Adrenal gland (tissue), 12 donors: ENCODE measurements around the gene SH2D2A. TPM values are rescaled to one million over a fixed set of nuclear protein-coding genes. Genes with fewer than 3 reads are reported as not detected.

Experiments used
- DNase-seq, 7 donors: peaks; one replicate each; pipeline ENCODE4 v3.0.0-alpha.2; 2019 to 2020
- H3K27ac ChIP-seq, 5 donors: fragments of 200-600 bp; sonication (generic) in 4 of 5; 1 replicate in 3 of 5; 2 replicates in 2 of 5; pipeline versions ENCODE4 v1.5.1 to v1.8.0; 2016 to 2020; ENCODE audit warnings: mild to moderate bottlenecking in 1 of 5
- H3K27me3 ChIP-seq: fragments of 200-600 bp; 2 replicates; pipeline ENCODE4 v1.8.0; 2021
- H3K36me3 ChIP-seq, 2 donors: fragments of 200-600 bp; replicated peaks in 1 of 2; 1 replicate in 1 of 2; 2 replicates in 1 of 2; pipeline versions ENCODE4 v1.5.1 to v1.8.0; 2018 to 2022
- H3K4me1 ChIP-seq, 2 donors: fragments of 200-600 bp; replicated peaks in 1 of 2; 1 replicate in 1 of 2; 2 replicates in 1 of 2; pipeline versions ENCODE4 v1.5.1 to v1.8.0; 2018 to 2021
- H3K4me3 ChIP-seq, 4 donors: fragments of 200-600 bp; sonication (generic) in 3 of 4; one replicate each; pipeline ENCODE4 v1.5.1; 2016 to 2018
- H3K9me3 ChIP-seq, 3 donors: fragments of 200-600 bp; sonication (generic) in 1 of 3; replicated peaks in 1 of 3; 1 replicate in 2 of 3; 2 replicates in 1 of 3; pipeline versions ENCODE4 v1.5.1 to v1.8.0; 2016 to 2021
- POLR2A ChIP-seq, 2 donors: fragments of 450-650 bp; IDR thresholded peaks; one replicate each; pipeline ENCODE4 v1.6.1; 2017; ENCODE audit warnings: antibody characterized with exemption in 2 of 2, mild to moderate bottlenecking in 2 of 2, moderate library complexity in 1 of 2
- WGBS, 4 donors: extraction: QIAGEN DNeasy Blood & Tissue Kit in 2 of 4; methylation state at CpG; one replicate each; pipeline versions ENCODE4 v1.1.5 to v1.1.7; 2013 to 2017; 5-methylcytosine and 5-hydroxymethylcytosine counted together
- intact Hi-C, 2 donors: fragments of 100-400 bp; cut with DNase I; formaldehyde crosslinking; loops; one replicate each; pipeline versions ENCODE4 v1.14.1 to v1.15.0; 2022 to 2023
- polyA plus RNA-seq, 3 donors: library from polyadenylated mRNA; stranded (reverse); fragments of 200-250 nt in 2 of 3; fragments of 350-450 nt in 1 of 3; fragmentation: Illumina TruSeq in 1 of 3; extraction: RNeasy Lipid Tissue Mini Kit (QIAGEN cat#74804) in 1 of 3; gene quantifications; one replicate each; pipeline ENCODE4 v1.2.3, GENCODE V29; 2013 to 2014
- total RNA-seq, 9 donors: library from RNA; depleted of rRNA in 4 of 9; stranded (reverse); fragments of >200 nt in 4 of 9; fragments of 120-200 nt in 1 of 9; fragmentation: NEBNext Ultra II Directional in 1 of 9; extraction: Animal tissue kit (Norgen Biotek cat#: 25700) in 1 of 9; gene quantifications; one replicate each; pipeline versions ENCODE4 v1.1.0 to v1.2.4, GENCODE V29; 2013 to 2023
- TF ChIP-seq, protein P1 (sequence below), 6 experiments: fragments of 450-650 bp in 4 of 6; fragments of 200-600 bp in 2 of 6; sonication (generic) in 1 of 6; IDR thresholded peaks; 1 replicate in 5 of 6; 2 replicates in 1 of 6; pipeline versions ENCODE4 v1.5.1 to v1.8.0; 2016 to 2021; ENCODE audit warnings: antibody characterized with exemption in 6 of 6, mild to moderate bottlenecking in 2 of 6, moderate library complexity in 1 of 6
- donor health status: healthy with polysubstance abuse.
- donor health status: Bipolar disorder and iron deficiency.
- donor health status: DM: yes; HTN: yes; CAD: no.
- donor health status: DM: no; HTN: no; CAD: no.
- donor health status: DM: no; HTN: no; CAD: no.
- donor health status: DM: yes; HTN: yes; CAD: no.

Gene SH2D2A
- total and polyA plus RNA-seq, 12 donors = 0.11 to 4.8 (median 2.1) TPM; not detected in 1

DNA sequence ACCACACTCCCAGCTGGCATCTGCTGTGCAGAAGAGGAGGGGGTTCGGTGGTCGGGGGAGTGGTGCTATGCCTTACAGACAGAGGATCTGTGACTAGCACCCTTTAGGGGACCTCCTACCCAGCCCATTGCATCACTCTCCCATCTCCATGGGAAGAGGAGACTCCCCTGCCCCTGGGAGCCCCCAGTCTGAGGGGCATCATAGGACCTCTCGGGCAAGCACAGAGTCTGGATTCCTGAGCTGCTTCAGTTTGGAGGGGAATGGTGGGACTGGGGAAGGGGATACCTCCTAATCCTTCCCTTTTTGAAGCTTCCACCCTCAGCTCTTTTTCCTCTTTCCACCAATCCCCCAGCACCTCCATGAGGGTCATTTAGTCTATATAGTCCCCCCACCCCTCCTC, 40.9 kb upstream of the SH2D2A start:
- intact Hi-C loops = no loop called here
- no peaks in the 10 kb centered on the region for H3K36me3 ChIP-seq
- H3K4me1 ChIP-seq = peaks cover 14 to 31% of the 10 kb centered on the region in 2 donors
- H3K4me3 ChIP-seq = no peak overlapping the region
- no peaks in the 10 kb centered on the region for H3K9me3 ChIP-seq
- H3K27ac ChIP-seq = no peak overlapping the region
- DNase-seq = no peak
- peaks cover 34% of the 10 kb centered on the region for H3K27me3 ChIP-seq
- WGBS, 4 donors = 38 to 57% (median 53%) methylated on average over 2 to 3 of the region's 3 CpGs
- no peak for TF ChIP-seq POLR2A (IDR thresholded peaks at IDR 0.05)
- TF ChIP-seq, protein P1, sequence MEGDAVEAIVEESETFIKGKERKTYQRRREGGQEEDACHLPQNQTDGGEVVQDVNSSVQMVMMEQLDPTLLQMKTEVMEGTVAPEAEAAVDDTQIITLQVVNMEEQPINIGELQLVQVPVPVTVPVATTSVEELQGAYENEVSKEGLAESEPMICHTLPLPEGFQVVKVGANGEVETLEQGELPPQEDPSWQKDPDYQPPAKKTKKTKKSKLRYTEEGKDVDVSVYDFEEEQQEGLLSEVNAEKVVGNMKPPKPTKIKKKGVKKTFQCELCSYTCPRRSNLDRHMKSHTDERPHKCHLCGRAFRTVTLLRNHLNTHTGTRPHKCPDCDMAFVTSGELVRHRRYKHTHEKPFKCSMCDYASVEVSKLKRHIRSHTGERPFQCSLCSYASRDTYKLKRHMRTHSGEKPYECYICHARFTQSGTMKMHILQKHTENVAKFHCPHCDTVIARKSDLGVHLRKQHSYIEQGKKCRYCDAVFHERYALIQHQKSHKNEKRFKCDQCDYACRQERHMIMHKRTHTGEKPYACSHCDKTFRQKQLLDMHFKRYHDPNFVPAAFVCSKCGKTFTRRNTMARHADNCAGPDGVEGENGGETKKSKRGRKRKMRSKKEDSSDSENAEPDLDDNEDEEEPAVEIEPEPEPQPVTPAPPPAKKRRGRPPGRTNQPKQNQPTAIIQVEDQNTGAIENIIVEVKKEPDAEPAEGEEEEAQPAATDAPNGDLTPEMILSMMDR (IDR thresholded peaks at IDR 0.05) = no peak

DNA sequence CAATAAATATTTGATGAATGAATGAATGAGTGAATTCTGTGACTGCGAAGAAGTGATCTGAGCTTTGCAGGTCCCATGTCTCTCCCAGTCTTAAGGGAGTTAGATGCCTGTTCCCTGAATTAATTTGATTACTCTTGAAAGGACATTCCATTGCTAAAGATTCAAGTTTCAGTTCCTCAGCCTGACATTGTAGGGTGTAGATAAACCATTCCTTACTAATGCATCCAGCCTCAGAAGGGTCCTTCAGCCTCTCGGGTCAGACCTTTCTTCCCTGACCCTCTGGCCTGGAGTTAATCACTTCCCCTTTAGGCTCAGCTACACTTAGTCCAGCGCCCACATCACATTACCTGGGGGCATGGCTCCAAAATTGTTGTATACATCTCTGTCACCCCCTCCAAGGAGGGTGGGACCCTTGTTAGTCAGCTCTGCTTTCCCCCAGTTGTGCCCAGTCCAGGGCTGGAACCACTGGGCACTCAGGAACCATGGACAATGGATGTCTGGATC, 39.7 kb upstream of the SH2D2A start:
- intact Hi-C loops = no loop called here
- no peak overlapping the region for H3K4me3 ChIP-seq
- TF ChIP-seq, protein P1 (IDR thresholded peaks at IDR 0.05) = no peak
- no peak for TF ChIP-seq POLR2A (IDR thresholded peaks at IDR 0.05)
- H3K27me3 ChIP-seq = peaks cover 28% of the 10 kb centered on the region
- 68 to 81% (median 80%) methylated on average over 3 of the region's 3 CpGs for WGBS, 4 donors
- no peak for DNase-seq
- peaks cover 20 to 39% of the 10 kb centered on the region in 2 donors for H3K4me1 ChIP-seq
- H3K27ac ChIP-seq = no peak overlapping the region
- H3K36me3 ChIP-seq = no peaks in the 10 kb centered on the region
- no peaks in the 10 kb centered on the region for H3K9me3 ChIP-seq

DNA sequence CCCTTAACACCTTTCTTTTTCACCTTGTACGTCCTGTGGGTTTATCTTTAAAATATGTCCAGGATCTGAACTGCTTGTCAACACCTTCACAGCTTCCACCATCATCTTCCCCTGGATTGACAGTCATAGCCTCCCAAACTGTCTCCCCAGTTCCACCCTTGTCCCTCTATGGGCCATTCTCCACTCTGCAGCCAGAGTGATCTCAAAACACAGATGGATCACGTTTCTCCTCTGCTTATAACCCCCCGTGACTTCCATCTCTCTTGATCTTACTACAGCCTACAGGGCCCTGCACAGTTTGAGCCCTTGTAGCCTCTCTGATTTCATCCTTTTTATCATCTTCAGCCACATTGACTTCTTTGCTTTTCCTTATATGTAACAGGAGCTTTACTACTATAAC, 38.0 kb upstream of the SH2D2A start:
- no peak for TF ChIP-seq POLR2A (IDR thresholded peaks at IDR 0.05)
- TF ChIP-seq, protein P1 (IDR thresholded peaks at IDR 0.05) = no peak
- H3K4me1 ChIP-seq = peaks cover 14 to 23% of the 10 kb centered on the region in 2 donors
- no peaks in the 10 kb centered on the region for H3K36me3 ChIP-seq
- WGBS, 4 donors = 51 to 69% (median 67%) methylated on average over 3 of the region's 3 CpGs
- H3K27me3 ChIP-seq = peaks cover 12% of the 10 kb centered on the region
- H3K9me3 ChIP-seq = no peaks in the 10 kb centered on the region
- H3K27ac ChIP-seq = no peak overlapping the region
- intact Hi-C loops = no loop called here
- H3K4me3 ChIP-seq = no peak overlapping the region
- no peak for DNase-seq

DNA sequence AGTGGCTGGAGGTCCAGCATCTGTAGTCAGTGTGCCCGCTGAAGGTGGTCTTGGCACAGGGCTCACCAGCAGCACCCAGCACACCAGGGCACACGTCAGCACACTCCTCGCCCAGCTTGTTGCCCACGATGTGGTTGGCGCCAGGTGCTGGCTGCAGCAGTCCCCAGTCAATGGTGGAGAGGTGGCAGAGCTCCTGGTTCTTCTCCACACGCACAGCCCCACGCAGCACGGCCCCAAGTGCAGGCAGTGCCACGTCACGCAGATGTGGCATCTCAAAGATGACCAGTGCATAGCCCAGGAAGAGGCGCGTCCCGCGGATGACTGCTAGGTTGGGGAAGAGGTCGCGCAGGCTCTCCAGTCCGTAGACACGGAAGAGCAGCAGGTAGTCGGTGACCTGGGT, 37.1 kb upstream of the SH2D2A start:
- Histone ChIP-seq H3K9me3 (no peaks in the 10 kb centered on the region), H3K4me3 (no peak overlapping the region), H3K4me1 (peaks cover 7 to 16% of the 10 kb centered on the region in 2 donors), H3K27ac (no peak overlapping the region), H3K36me3 (no peaks in the 10 kb centered on the region), H3K27me3 (peaks cover 10% of the 10 kb centered on the region)
- WGBS, 4 donors = 96 to 100% (median 97%) methylated on average over 17 to 19 of the region's 19 CpGs
- DNase-seq = no peak
- no peak for TF ChIP-seq POLR2A (IDR thresholded peaks at IDR 0.05)
- TF ChIP-seq, protein P1 (IDR thresholded peaks at IDR 0.05) = no peak
- intact Hi-C loops = no loop called here
